Breast epithelium (tissue), 4 donors: ENCODE results near the gene CPLX4. TPM values are rescaled to one million over a fixed set of nuclear protein-coding genes. Genes with fewer than 3 reads are reported as not detected.

ENCODE experiments used
- DNase-seq, 2 donors: peaks; one replicate each; pipeline ENCODE4 v3.0.0-alpha.2; 2019; ENCODE audit warnings: low spot score in 2 of 2
- H3K27ac ChIP-seq, 2 donors: fragments of 200-600 bp; sonication (generic) in 1 of 2; one replicate each; pipeline ENCODE4 v1.5.1; 2016 to 2019; ENCODE audit warnings: mild to moderate bottlenecking in 1 of 2
- H3K27me3 ChIP-seq, 2 donors: fragments of 200-600 bp; sonication (generic) in 1 of 2; one replicate each; pipeline versions ENCODE4 v1.5.1 to v1.6.0; 2017 to 2019; ENCODE audit warnings: control low read depth in 1 of 2, mild to moderate bottlenecking in 1 of 2
- H3K36me3 ChIP-seq: fragments of 200-600 bp; one replicate; pipeline ENCODE4 v1.5.1; 2019
- H3K4me1 ChIP-seq, 2 donors: fragments of 200-600 bp; sonication (generic); one replicate each; pipeline ENCODE4 v1.5.1; 2016 to 2019; ENCODE audit warnings: control low read depth in 1 of 2
- H3K4me3 ChIP-seq, 3 donors: fragments of 200-600 bp; sonication (generic); 1 replicate in 2 of 3; 2 replicates in 1 of 3; pipeline ENCODE4 v1.5.1; 2016 to 2019; ENCODE audit warnings: mild to moderate bottlenecking in 3 of 3, moderate library complexity in 2 of 3
- H3K9me3 ChIP-seq, 2 donors: fragments of 200-600 bp; sonication (generic) in 1 of 2; one replicate each; pipeline ENCODE4 v1.5.1; 2016 to 2019; ENCODE audit warnings: control low read depth in 1 of 2
- POLR2A ChIP-seq: fragments of 450-650 bp; IDR thresholded peaks from one replicate; pipeline ENCODE4 v1.6.1; 2016; ENCODE audit warnings: antibody characterized with exemption, mild to moderate bottlenecking, moderate library complexity
- POLR2AphosphoS5 ChIP-seq, 3 donors: sonication (generic); formaldehyde crosslinking; IDR thresholded peaks; one replicate each; pipeline ENCODE4 v1.6.1; 2017; ENCODE audit warnings: antibody characterized with exemption in 3 of 3
- intact Hi-C: fragments of 100-400 bp; cut with DNase I; formaldehyde crosslinking; loops from one replicate; pipeline ENCODE4 v1.15.1; 2023; ENCODE audit warnings: low total_unique reads
- total RNA-seq, 3 donors: library from RNA; depleted of rRNA; stranded (reverse); fragments of >200 nt; gene quantifications; one replicate each; pipeline ENCODE4 v1.1.0, GENCODE V29; 2016
- TF ChIP-seq, protein P1 (sequence below), 3 donors: fragments of 450-650 bp; IDR thresholded peaks; one replicate each; pipeline ENCODE4 v1.5.1; 2016 to 2017; ENCODE audit warnings: antibody characterized with exemption in 3 of 3, mild to moderate bottlenecking in 3 of 3, moderate library complexity in 3 of 3

The CPLX4 gene
- total RNA-seq, 3 donors from 2014 or later, result not detected

DNA sequence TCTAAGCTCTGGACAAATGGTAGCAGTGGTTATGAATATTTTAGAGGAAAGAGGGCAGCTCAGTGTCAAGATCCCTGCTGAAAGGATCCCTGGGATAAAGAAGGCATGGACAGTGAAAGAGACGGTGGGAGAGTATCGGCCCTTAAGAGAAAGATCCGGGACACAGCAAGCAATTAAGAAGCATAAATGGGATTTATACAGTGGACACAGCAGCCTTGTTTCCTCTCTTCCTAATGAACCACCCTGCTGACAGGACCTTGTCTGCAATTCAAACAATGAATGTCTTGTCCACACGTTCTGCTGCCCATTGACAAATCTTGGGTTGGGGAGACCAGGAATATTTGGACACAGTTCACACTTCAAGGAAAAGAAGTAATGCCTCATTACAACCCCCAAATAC, 16.5 kb downstream of the CPLX4 start:
- intact Hi-C loops, result no loop called here
- H3K27me3 ChIP-seq, result peaks cover 0 to 5% of the 10 kb centered on the region in 2 donors
- H3K36me3 ChIP-seq, result no peaks in the 10 kb centered on the region
- no peak for DNase-seq
- no peak overlapping the region for H3K27ac ChIP-seq
- no peak overlapping the region for H3K4me3 ChIP-seq
- H3K9me3 ChIP-seq, result no peaks in the 10 kb centered on the region
- no peaks in the 10 kb centered on the region for H3K4me1 ChIP-seq
- TF ChIP-seq POLR2A, result no peak
- no peak for TF ChIP-seq POLR2AphosphoS5 (IDR thresholded peaks at IDR 0.05)
- TF ChIP-seq, protein P1, sequence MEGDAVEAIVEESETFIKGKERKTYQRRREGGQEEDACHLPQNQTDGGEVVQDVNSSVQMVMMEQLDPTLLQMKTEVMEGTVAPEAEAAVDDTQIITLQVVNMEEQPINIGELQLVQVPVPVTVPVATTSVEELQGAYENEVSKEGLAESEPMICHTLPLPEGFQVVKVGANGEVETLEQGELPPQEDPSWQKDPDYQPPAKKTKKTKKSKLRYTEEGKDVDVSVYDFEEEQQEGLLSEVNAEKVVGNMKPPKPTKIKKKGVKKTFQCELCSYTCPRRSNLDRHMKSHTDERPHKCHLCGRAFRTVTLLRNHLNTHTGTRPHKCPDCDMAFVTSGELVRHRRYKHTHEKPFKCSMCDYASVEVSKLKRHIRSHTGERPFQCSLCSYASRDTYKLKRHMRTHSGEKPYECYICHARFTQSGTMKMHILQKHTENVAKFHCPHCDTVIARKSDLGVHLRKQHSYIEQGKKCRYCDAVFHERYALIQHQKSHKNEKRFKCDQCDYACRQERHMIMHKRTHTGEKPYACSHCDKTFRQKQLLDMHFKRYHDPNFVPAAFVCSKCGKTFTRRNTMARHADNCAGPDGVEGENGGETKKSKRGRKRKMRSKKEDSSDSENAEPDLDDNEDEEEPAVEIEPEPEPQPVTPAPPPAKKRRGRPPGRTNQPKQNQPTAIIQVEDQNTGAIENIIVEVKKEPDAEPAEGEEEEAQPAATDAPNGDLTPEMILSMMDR (IDR thresholded peaks at IDR 0.05), result no peak

DNA sequence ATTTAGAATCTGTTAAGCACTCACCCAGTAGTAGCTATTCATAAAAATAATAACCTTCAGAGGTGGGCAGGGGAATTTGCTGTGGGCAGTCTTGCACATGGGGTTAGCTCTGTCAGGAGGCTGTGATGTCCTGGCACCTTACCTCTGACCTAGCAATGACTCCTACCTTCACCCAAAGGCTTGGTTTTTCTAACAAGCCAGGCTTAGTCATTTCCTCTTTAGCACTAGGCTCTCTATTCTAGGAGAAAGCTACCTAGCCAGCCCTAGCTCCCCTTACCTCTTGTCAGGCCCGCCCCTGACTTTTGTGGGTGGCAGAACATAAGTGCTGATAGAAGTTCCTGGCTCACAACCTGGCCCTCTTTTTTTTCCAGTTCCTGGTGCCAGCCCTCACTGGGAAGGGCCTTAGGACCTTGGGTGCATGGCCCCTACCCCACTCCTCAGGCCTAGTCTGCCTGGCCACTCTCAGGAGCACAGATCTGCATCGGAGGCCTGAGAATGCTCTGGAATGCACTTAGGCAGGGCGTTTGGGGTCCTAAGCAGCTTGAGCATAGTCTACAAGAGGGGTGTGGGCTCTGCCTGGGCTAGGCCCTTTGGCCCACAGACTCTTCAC, 17.7 kb downstream of the CPLX4 start:
- Histone ChIP-seq H3K27me3 (peaks cover 0 to 2% of the 10 kb centered on the region in 2 donors), H3K4me1 (no peaks in the 10 kb centered on the region), H3K4me3 (no peak overlapping the region), H3K27ac (no peak overlapping the region), H3K9me3 (no peaks in the 10 kb centered on the region), H3K36me3 (no peaks in the 10 kb centered on the region)
- TF ChIP-seq POLR2A (no peak), POLR2AphosphoS5 (IDR thresholded peaks at IDR 0.05) (no peak)
- TF ChIP-seq, protein P1 (IDR thresholded peaks at IDR 0.05), result no peak
- DNase-seq, result no peak
- intact Hi-C loops, result no loop called here

DNA sequence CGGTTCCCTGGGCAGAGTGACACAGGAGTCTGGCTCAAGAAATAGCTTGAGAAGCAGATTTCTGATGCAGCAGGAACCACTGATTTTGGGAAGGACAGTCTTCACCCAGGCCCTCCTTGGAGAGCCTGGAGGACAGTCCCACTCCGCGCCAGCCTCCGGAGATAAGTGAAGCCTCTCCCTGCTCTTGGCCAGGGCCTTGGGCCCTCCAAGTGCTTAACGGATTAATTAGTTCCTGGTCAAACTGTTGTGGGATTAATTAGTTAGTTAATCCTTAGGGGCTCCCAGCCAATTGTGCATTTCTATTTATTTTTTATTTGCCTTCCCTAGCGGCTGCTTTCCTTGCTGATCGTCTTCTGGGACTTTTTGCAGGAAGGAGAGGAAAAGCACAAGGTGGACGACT, 19.6 kb downstream of the CPLX4 start:
- no peaks in the 10 kb centered on the region for H3K36me3 ChIP-seq
- no peak overlapping the region for H3K27ac ChIP-seq
- no peaks in the 10 kb centered on the region for H3K9me3 ChIP-seq
- H3K4me3 ChIP-seq, result no peak overlapping the region
- DNase-seq, result no peak
- TF ChIP-seq, protein P1 (IDR thresholded peaks at IDR 0.05), result no peak
- TF ChIP-seq POLR2A (no peak), POLR2AphosphoS5 (IDR thresholded peaks at IDR 0.05) (no peak)
- intact Hi-C loops, result no loop called here
- peaks cover 0 to 6% of the 10 kb centered on the region in 2 donors for H3K27me3 ChIP-seq
- H3K4me1 ChIP-seq, result no peaks in the 10 kb centered on the region

DNA sequence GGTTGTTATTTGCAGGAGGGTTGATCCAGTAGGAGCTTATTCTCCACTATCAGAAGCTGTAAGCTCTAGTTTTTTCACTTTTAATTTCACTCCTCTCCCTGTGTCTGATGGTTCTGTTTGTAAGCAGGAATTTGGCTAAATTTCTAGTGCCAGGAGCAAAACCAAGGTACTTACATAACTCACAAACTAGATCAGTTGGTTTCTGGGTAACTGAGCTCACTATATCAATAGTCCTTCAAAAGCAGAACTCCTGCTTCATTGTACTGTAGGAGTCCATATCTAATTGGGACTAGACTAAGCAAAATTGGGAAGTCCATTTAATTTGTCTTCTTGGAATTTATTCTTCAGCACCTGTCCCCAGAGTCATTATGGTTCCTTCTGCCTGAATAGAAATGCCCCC, 25.1 kb downstream of the CPLX4 start:
- no peaks in the 10 kb centered on the region for H3K36me3 ChIP-seq
- H3K4me3 ChIP-seq, result no peak overlapping the region
- peaks cover 0 to 6% of the 10 kb centered on the region in 2 donors for H3K27me3 ChIP-seq
- H3K9me3 ChIP-seq, result no peaks in the 10 kb centered on the region
- intact Hi-C loops, result no loop called here
- no peaks in the 10 kb centered on the region for H3K4me1 ChIP-seq
- no peak overlapping the region for H3K27ac ChIP-seq
- TF ChIP-seq POLR2AphosphoS5 (IDR thresholded peaks at IDR 0.05) (no peak), POLR2A (no peak)
- TF ChIP-seq, protein P1 (IDR thresholded peaks at IDR 0.05), result no peak
- no peak for DNase-seq

DNA sequence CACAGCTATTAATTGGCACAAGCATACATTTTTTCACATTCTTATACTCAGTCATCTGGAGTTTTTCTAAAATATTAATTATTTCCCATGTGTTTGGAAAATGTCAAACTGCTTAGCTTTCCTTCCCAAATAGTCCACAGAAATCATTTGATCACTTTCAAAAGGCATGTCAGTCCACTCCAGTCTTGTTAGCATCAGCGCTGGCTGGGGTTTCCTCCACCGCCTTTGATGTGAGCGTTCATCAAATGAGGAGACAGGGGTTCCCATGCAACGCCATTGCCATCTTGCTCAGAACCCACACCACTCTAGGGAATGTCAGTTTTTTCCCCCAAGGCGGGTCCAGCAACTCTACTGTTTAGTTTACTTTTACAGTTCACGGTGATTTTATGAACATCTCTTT, 32.1 kb downstream of the CPLX4 start:
- intact Hi-C loops, result no loop called here
- Histone ChIP-seq H3K4me1 (no peaks in the 10 kb centered on the region), H3K36me3 (no peaks in the 10 kb centered on the region), H3K9me3 (no peaks in the 10 kb centered on the region), H3K4me3 (no peak overlapping the region), H3K27me3 (peaks cover 0 to 14% of the 10 kb centered on the region in 2 donors), H3K27ac (no peak overlapping the region)
- TF ChIP-seq POLR2A (no peak), POLR2AphosphoS5 (IDR thresholded peaks at IDR 0.05) (no peak)
- TF ChIP-seq, protein P1 (IDR thresholded peaks at IDR 0.05), result no peak
- no peak for DNase-seq
